Measurements from ENCODE around the gene BICRAL.
A peak's percentile ranks its signal among the peaks of the same experiment; 100 is the strongest.
"Not testable (repeated sequence)": the region's sequence is repeated elsewhere in the genome, so short reads cannot be mapped to it uniquely, and the experiment has no call there.

Gene BICRAL

DNA sequence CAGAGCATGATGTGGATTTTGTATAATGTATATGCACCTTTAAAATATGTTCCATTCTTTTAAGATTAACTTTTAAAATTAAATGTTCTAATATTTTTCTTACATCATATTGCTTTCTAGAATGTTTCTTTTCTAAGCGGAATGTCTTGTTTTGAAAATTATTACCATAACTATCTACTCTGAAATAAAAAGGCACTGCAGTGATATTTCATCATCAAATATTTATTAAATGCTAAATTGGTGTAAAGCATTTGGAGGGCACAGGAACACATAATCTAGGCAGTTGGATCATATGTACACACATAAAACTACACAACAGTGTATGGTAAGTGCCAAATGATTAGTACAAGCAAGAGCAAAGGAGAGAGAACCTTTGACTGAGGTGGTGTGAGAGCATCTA lies 13.8 kb downstream of the BICRAL start:
- no peak for DNase-seq (ENCODE audit: low spot score)

DNA sequence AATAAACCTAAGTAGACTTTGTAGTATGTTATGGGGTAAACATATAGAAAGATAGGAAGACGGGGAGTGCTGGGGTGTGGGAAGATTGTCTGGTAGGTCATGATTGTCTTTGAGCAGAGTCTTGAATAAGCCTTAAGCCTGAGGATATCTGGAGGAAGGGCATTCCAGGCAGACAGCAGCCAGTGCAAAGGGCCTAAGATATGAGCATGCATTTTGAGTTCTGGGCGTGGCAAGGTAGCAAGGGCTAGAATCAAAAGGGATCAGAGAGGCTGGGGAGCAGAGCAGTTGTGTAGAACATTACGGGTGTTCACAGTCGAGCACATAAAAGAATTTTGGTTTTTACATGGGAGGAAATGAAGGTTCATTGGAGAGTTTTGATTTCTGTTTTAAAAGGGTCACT lies 14.3 kb downstream of the BICRAL start:
- no peak for DNase-seq (ENCODE audit: low spot score)

DNA sequence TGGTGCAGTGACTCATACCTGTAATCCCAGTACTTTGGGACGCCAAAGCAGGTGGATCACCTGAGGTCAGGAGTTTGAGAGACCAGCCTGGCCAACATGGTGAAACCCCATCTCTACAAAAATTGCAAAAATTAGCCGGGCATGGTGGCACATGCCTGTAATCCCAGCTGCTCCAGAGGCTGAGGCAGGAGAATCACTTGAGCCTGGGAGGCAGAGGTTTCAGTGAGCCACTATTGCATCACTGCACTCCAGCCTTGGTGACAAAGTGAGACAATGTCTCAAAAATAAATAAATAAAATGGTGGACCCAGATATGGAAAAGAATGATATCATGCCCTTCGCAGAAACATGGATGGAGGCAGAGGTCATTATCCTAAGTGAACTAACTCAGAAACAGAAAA lies 15.8 kb downstream of the BICRAL start:
- DNase-seq (ENCODE audit: low spot score), result not testable (repeated sequence)

DNA sequence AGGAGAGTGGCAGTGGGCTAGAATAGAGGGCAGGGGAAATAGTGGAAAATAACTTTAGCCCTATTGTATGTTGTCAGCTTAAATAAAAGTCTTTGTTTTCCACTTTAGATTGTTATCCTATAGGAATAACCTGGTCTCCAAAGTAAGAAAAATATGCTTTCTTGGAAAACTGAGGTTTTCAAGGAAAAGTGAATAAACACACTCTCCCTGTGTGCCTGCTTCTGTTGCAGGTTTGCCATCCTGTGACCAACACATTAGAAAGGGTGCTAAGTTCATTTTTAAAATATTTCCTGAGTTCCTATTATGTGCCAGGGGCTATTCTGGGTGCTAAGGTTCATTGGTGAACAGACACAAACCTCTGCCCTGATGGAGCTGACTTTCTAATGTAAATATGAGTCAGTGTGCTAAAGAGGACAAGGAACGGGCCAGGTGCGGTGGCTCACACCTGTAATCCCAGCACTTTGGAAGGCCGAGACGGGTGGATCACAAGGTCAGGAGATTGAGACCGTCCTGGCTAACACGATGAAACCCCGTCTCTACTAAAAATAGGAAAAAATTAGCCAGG lies 23.5 kb downstream of the BICRAL start:
- DNase-seq (ENCODE audit: low spot score), result no peak

DNA sequence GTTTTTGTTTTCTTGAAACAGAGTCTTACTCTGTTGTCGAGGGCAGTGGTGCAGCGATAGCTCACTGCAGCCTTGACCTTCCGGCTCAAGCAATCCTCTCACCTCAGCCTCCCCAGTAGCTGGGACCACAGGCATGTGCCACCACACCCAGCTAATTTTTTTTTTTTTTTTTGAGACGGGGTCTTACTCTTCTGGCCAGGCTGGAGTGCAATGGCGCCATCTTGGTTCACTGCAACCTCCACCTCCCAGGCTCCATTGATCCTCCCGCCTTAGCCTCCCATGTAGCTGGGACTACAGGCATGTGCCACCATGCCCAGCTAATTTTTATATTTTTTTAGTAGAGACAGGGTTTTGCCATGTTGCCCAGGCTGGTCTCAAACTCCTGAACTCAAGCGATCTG lies 24.5 kb downstream of the BICRAL start:
- DNase-seq (ENCODE audit: low spot score), result not testable (repeated sequence)

DNA sequence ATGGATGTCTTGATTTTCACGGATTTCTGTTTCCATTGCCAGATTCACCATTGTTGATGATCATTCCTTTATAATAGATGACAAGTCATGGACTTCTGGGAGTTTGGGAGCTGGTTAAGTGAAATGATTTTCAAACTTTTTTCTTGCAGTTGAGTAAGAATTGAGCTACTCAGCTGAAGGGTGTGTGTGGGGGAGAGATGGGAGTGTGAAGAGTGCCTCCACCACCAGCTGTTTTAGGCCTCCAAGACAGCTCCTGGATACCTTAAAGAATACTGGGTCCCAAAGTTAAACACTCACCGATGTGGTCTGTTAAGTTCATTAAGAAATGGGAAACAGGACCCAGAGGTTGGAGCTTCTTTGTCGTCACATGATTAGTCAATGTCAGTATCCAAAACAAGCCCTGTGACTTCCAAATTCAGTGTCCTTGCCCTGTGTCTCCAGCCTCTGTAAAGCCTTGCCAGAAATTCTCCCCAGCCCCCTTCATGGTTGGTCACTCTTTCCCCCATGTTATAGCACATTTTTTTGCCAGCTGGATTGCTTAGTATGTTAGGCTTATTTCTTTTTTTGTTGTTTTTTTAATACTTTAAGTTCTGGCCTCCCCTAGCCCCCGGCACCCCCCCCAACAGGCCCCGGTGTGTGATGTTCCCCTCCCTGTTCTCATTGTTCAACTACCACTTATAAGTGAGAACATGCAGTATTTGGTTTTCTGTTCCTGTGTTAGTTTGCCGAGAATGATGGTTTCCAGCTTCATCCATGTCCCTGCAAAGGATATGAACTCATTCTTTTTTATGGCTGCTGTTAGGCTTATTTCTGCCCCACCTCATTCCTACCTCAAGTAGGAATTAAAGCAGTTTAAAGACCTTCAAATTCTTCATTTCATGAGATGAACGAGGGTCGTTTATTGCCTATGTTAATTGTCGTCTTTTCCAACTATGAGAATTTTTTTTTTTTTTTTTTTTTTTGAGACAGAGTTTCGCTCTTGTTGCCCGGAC lies 26.9 kb downstream of the BICRAL start:
- DNase-seq (ENCODE audit: low spot score), result peak; percentile 27

DNA sequence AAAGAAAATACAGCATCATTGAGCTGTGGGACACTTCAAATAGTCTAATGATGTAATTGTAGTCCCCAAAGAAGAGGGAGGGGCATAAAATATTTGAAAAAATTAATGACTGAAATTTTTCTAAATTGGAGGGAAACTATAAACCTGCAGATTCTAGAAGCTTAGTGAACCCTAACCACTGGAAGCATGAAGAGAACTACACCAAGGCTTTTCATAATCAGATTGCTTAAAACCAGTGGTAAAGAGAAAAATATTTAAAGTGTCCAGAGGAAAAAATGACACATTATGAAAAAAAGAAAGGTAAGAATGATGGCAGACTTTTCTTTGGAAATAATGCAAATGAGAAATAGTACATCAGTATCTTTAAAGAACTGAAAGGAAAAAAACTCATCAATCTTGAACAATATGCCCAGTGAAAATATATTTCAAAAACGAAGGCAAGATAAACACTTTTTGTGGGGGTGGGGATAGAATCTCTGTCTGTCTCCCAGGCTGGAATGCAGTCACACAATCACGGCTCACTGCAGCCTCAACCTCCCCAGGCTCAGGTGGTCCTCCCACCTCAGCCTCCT lies 31.3 kb downstream of the BICRAL start:
- DNase-seq (ENCODE audit: low spot score), result no peak

DNA sequence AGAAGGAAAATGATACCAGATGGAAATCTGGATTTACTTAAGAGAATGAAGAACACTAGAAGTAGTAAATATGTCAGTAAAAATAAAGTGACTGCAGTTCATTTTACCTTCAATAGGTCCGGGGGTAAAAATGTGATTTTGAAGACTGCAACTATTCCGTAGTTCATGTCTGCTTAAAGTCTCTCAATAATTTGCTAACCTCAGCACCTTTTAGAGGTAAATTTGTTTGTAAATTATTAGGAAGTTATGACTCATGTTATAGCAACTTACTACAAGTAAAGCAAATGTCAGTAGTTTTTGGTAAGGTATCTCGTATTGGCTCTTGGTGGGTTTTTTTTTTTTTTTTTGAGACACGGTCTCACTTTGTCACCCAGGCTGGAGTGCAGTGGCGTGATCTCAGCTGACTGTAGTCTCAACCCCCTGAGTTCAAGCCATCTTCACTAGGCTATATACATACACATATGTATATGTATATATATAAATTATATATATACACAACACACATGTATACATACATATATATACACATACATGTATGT lies 32.1 kb downstream of the BICRAL start:
- DNase-seq (ENCODE audit: low spot score), result no peak

DNA sequence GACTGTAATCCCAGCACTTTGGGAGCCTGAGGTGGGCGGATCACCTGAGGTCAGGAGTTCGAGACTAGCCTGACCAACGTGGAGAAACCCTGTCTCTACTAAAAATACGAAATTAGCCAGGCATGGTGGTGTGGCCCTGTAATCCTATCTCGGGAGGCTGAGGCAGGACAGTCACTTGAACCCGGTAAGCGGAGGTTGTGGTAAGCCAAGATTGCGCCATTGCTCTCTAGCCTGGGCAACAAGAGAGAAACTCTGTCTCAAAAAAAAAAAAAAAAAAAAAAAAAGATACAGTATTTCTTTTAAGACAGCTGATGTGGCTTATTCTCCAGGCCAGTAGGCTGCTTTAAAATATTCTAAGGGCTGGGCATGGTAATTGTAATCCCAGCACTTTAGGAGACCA lies 33.9 kb downstream of the BICRAL start:
- not testable (repeated sequence) for DNase-seq (ENCODE audit: low spot score)

DNA sequence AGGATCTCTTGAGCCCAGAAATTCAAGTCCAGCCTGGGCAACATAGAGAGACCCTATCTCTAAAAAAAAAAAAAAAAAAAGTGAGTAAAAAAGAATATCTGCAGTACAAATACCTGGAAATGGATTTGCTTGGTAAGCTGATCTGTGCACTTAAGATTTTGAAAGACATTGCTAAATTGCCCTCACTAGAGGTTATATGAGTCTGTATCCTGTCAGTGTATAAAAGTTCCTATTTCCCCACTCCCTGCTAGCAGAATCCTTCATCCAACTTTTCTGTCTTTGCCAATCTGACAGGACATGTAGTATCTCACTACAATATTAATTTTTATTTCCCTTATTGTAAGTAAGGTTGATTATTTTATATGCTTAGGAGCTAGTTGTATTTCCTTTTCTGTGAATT lies 36.1 kb downstream of the BICRAL start:
- no peak for DNase-seq (ENCODE audit: low spot score)

DNA sequence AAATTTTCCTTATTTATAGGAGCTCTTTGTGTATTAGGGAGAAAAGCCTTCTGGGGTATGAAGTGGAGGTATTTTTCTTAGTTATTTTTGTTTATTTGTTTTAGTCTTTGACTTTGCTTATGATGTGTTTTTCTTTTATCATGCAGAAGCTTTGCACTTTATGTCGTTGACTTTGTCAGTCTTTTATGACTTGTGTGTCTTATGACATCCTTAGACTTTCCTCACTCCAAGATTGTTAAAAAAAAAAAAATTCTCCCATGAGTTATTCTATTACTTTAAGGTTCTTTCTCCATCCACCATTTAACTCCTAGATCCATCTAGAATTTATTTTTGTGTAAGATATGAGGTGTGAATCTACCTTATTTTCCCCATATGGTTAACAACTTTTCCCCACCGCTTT lies 36.6 kb downstream of the BICRAL start:
- DNase-seq (ENCODE audit: low spot score), result no peak

DNA sequence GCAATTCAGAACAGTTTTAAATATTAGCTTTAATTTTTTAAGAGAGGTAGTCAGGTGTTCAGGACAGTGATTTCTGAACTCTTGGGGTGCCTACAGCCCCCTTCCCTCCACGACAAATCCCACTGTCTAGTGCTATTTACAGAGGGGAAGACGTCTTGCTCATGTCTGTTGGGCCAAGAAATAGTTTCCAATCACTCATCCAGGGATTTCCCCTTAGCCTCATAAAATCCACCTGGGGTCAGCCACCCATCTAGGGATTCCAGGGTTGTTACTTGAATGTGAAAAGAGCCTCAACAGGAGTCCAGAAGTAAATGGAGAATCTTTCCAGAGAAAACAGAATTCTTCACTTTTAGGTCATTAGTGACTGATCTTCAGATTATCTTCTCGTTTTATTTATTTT lies 37.0 kb downstream of the BICRAL start:
- no peak for DNase-seq (ENCODE audit: low spot score)

DNA sequence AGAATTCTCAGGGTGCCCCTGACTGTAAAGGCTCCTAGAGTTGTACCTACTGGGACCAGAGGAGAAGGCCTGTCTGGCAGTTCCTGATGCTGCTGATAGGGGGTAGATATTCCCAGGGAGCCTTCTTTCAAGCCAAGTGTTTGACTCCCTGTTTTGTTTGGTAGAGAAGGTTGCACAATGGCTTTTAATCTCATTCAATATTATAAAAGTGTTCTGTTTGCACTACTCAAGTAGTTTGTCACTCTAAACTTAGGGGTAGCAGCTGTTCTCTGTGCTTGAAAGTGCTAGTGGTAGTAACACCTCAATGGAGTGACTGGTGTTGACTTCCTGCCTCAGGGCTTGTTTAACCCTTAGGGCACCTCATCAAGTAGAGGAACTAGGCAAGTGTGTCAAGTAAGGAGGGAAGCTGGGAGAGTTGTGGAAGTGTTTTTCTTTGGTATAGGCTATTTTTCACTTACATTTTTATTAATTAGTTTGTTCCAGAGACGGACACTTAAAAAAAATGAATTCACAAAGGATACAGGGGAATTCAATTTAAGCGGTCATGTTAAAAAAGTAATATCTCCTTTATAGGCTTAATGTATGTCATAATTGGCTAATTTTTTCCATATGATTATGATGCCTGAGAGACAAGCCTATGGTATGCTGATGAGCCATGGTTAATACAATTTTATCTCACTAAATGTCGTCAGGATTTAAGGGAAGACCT lies 38.1 kb downstream of the BICRAL start:
- peak; percentile 58 for DNase-seq (ENCODE audit: low spot score)

DNA sequence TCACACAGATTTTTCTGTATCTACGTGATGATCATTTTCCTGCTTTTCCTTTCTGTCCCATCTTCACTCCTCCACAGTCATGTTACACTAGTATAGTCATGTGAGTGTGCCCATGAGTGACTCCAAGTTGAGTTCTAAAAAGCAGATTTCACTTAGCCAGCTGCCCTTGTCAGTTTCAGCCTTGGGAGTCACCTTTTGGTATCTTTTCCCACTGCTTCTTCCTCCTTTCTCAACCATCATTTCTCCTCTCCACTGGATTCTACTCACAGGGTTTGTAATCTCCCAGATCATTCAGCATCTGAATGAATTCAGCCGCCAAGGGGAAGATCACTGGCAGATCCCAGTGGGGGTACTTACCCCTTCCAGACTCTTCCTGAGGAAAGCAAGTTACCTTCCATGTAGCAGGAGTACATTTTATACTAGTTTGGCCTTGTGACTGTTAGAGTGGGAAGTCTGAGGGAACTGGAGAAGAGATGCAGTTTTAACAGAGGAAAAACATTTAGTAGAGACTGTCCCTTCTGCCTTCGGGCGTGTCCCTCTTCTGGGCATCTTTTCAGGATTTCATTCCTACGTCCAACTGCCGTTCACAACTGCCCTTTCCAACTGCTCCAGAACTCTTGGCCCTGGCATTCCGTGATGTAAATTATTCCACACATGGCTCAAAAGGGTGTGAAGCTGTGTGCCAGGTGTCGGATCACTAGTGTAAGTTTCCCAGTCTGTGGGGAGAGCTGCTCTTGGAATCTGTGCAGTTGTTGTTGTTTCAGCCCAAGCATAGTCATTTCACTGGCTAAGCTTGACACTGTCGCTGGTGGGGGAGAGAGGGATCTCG lies 38.9 kb downstream of the BICRAL start:
- DNase-seq (ENCODE audit: low spot score), result peak; percentile 70

DNA sequence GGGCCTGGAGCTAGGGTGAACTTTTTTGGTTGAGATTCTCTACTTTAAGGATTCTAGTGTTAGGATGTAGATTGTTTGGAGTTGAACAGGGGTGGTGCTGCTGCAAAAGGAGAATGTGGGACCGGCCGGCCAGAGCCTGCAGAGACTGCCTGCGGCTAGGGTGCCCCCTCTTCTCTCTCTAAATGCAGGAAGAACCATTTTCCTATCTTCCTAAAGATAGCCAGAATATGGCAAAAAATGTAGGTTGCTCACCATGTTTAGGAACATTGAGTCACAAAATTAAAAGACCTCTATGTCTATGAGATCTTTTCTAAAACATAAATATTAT lies 39.5 kb downstream of the BICRAL start:
- no peak for DNase-seq (ENCODE audit: low spot score)

DNA sequence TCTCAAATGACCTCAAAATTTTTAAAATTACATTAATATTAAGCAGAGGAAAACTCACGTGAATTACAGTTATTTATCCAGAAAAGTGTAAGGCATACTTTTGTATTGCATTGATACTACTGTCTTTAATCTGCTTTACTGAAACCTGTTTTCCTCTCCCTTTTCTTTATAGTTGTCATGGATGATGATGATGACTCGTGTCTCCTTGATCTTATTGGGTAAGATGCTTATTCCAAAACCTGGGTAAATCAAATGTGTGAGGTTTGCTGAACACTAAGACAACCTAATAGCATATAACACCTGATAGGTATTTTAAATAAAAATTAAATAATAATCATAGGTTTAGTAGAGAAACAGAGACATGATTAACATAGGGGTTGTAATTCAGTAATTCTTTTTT lies 40.0 kb downstream of the BICRAL start:
- DNase-seq (ENCODE audit: low spot score), result peak; percentile 27

DNA sequence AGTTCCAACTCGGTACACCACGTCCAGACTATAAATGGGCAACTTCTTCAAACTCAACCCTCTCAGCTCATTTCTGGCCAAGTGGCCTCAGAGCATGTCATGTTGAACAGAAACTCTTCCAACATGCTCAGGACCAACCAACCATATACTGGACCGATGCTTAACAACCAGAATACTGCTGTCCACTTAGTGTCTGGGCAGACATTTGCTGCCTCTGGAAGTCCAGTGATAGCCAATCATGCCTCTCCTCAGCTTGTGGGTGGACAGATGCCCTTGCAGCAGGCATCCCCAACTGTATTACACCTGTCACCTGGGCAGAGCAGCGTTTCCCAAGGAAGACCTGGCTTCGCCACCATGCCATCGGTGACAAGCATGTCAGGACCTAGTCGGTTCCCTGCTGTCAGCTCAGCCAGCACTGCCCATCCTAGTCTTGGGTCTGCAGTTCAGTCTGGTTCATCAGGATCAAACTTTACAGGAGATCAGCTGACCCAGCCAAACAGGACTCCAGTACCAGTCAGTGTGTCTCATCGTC lies 47.8 kb downstream of the BICRAL start:
- DNase-seq (ENCODE audit: low spot score), result no peak

DNA sequence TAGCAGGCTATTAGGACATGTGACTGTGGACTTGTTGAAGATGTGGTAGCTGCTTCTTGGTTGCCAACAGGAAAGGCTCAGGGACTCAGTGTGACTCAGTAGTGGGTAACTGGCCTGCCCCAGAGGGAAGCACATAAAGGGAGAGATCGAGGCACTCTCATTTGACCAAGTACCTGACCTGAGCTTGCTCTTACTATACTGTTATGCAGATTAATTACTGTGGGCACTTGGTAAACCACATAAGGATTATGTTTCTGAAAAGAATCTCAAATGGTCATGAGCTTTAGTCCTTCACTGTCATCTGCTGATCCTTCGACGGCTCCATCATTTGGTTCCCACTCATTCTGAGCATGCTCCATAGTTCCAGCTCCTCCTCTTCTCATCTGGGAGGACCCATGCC lies 49.4 kb downstream of the BICRAL start:
- no peak for DNase-seq (ENCODE audit: low spot score)

DNA sequence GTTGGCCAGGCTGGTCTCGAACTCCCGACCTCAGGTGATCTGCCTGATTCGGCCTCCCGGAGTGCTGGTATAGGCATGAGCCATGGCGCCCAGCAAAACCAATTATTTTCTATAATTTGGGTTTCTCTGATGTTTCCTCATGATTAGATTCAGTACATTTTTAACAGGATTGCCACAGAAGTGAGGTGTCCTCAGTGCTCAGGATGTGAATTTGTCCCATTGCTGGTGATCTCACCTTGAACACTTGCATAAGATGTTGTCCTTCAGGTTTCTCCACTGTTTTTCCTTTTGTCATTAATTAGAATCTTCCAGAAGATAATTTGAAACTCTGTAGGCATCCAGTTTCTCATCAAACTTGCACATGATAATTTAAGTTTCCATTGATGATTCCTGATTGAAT lies 52.2 kb downstream of the BICRAL start:
- DNase-seq (ENCODE audit: low spot score), result no peak

DNA sequence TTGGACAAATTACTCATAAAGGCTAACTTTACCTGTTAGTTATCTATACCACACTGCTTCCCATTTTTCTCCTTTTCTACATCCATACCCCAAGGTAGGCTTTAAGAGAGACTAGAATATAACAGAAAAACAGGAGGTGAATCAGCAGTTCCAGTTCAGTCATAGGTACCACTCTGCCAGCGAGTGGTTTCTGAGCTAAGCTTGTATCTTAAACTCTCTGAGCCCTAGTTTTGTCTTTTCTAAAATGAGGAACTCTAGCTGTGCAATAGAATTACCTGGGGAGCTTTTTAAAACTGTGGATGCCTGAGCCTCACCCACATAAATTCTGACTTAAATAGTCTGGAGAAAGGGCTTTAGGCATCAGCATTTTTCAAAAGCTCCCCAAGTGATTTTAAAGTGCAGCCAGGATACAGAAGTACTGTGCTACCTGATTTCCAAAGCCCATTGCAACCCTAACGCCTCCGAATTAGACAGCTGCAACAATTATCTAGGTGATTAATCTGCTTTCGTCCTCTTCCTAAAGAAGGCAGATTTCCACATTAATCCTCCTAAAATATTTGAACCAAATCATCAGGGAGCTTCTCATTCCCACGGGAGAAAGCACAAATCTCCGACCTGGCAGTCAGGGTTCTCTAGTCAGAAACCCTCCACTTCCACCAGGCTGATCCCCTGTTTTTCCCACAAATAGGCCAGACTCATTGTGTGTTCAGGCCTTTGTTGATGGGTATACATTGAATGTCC lies 60.2 kb downstream of the BICRAL start:
- no peak for DNase-seq (ENCODE audit: low spot score)

DNA sequence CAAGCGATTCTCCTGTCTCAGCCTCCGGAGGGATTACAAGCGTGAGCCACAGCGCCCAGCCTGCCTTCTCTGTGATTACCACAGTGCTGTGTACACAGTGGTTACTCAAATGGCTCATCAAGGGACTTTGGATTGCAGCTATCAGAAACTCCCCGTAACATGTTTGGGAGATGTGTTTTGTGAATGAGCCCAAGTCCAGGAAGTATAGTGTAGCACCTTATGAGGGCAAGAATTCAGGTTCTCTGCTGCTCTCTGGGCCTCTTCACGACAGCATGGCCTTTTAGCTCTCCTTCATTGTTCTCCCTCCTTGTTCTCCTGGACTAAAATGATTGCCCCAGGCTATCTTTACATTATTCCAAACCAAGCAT lies 63.5 kb downstream of the BICRAL start:
- DNase-seq (ENCODE audit: low spot score), result no peak
